Activated naive CD8-positive, alpha-beta T cell treated with anti-CD3 and anti-CD28 coated beads, Interleukin-2, amount 50 U/mL, for 16 hours (primary cell): Measurements from ENCODE around the gene OR4F15.
"Not testable (repeated sequence)": the region's sequence is repeated elsewhere in the genome, so short reads cannot be mapped to it uniquely, and the experiment has no call there.

Experiments used
- DNase-seq: peaks from one replicate; pipeline ENCODE4 v3.0.0-alpha.2; 2020; ENCODE audit warnings: low read depth, low spot score

OR4F15 gene, protein sequence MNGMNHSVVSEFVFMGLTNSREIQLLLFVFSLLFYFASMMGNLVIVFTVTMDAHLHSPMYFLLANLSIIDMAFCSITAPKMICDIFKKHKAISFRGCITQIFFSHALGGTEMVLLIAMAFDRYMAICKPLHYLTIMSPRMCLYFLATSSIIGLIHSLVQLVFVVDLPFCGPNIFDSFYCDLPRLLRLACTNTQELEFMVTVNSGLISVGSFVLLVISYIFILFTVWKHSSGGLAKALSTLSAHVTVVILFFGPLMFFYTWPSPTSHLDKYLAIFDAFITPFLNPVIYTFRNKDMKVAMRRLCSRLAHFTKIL

DNA sequence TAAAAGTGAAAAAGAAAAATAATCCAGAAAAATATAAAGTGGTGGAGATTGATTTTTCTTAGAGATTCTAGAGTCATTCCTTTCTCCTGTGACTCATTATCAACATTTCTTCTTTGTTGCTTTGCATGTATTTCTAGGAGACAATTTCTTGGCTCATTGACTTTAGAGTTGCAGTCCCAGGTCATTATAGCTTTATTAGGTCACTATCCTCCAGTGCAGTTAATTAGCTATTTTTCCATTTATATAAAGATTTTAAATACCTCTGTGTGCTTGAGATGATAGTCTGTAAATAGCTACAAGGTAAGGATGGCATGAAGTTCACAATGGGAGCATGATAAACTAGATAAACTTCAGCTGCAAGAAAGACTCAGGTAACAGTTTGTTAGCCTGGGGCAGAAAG is at the start of gene OR4F15:
OR4F15 (plus strand) TSS at position 301 of the 400 bp plus-strand sequence. CDS start 5,985 bp downstream, outside the sequence.
- DNase-seq, result no peak

DNA sequence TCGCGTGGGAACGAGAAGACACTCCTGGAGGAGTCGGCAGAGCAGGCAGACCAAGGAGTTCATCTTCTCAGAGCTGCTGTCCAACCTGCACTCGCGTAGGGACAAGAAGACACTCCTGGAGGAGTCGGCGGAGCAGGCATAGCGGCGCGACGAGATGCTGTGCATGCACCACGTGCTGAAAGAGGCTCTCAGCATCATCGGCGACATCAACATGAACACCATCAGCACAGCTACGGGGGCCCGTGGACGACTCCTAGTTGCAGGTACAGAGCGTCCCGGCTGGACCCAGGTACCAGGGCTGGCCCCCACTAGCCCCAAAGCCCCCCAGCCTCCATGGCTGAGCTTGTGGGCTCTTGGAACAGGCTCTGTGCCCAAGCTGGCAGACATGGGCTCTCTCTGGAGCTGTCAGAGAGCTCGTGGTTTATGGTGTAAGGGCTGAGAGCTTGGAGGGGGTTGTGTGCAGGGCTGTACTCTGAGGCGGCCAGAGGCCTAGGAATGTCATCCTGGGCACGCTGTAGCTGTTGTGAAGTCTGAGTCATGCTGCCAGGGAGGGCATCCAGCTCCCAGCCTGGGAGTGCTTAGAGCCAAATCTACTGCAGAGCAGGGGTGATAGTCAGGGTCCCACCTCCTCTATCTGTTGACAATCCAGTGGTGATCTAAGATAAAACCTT is 47.2 kb upstream of the OR4F15 start:
- not testable (repeated sequence) for DNase-seq

DNA sequence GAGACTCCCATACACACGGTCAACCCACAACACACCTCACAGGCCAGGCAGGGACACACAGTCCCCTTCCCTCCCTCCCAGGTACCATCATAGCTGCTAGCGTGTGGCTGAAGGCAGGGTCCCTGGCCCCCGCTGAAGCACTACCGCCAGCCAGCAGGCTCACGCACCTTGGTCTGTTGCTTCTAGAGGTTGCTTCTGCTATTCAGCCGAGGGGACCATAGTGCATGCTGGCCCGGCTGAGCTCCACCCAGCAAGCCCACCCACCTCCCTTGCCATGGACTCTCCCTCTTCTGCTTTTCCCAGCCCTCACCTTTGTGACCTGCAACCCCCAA is 46.7 kb upstream of the OR4F15 start:
- not testable (repeated sequence) for DNase-seq

DNA sequence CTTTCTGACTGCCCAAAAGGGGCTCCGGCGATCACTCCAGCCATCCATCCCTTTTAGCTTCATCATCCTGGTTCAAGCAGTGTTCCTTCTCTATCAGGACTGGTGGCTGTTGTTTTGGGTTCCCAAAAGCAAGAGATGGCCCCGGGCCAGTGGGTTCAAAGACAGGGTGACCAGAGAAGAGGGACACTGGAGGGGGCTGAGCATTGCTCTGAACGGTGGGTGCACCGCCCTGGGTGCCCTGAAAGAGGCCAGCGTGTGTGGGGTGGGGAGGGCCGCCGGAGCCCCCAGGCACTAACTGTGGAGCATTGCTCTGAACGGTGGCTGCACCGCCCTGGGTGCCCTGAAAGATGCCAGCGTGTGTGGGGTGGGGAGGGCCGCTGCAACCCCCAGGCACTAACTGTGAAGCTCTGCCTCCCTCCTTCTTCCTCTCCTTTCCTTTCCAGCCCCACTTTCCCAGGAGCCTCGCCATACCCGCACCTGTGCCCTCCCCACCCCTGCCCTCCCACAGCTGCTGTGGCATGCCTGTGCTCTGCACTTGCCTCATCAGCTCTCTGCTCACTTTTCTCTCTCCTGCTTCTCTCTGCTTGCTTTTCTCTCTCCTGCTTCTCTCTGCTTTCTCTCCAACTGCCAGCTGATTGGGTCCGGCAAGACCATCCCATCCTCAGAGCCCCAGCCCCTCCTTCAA is 46.1 kb upstream of the OR4F15 start:
- DNase-seq, result no peak

DNA sequence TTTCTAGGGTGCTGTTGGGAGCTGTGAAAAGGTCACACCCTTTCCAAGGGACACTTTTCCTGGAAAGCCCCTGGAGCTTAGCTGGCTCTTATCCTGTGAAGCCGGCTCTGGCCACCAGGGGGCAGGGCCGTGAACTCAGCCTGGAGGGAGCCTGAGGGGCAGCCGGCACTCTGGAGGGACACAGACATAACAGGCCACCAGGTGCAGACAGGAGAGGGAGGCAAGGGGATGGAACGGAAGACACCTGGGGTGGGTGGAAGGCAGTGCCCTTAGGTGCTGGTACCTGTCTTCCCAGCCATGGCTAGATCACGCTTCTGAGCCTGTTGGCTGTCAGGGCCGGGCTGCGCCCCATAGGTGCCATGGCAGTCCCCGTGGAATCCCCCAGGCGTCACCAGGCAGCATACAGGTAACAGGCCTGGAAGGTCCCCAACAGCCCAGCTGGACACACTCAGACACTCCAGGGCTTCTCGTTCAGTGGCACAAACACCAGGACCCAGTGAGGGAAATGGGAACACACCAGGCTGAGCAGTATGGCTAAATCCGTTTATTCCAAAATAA is 44.8 kb upstream of the OR4F15 start:
- not testable (repeated sequence) for DNase-seq

GRCh38 chr15:101772921-101773320 is 39.1 kb upstream of the OR4F15 start:
- no peak for DNase-seq

- DNase-seq, result no peak
Measured at GRCh38 chr15:101773496-101774100, 38.4 kb upstream of the OR4F15 start.

DNA sequence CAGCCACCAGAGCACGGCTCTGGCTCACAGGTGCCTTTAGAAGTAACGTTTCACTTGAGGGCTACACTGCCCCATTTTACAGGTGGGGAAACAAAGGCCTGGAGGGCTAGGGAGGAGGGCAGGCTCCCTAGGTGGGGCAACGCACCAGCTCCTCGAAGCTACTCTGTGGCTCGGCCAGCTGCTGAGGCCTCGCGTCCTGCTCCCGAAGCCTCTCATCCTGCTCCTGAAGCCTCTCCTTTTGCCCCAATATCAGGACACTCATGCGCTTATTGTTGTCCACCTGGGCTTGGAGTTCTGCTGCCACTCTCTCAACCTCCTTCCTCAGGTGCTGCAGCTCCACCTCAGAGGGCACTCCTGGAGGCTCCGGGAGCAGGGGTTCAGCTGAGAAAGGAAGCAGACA is 36.9 kb upstream of the OR4F15 start:
- no peak for DNase-seq

- DNase-seq, result not testable (repeated sequence)
Measured at GRCh38 chr15:101778576-101778975, 33.4 kb upstream of the OR4F15 start.

DNA sequence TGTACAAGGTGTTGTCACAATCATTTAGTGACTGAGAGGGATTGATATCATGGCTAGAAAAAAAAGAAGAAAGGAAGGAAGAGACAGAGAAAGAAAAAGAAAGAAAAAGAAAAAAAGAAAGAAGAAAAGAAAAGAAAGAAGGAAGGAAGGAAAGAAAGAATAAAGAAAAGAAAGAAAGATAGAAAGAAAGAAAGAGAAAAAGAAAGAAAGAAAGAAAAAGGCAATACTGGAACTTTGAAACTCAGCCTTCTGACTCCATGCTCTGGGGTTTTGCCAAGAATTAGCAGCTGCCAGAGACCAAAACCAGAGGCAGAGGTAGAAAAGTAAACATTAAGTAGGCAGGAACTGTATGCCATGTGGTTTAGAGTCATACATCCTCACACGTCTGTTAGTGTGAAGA is 31.8 kb upstream of the OR4F15 start:
- DNase-seq, result not testable (repeated sequence)

- no peak for DNase-seq
Measured at GRCh38 chr15:101781928-101782327, 30.1 kb upstream of the OR4F15 start.

DNA sequence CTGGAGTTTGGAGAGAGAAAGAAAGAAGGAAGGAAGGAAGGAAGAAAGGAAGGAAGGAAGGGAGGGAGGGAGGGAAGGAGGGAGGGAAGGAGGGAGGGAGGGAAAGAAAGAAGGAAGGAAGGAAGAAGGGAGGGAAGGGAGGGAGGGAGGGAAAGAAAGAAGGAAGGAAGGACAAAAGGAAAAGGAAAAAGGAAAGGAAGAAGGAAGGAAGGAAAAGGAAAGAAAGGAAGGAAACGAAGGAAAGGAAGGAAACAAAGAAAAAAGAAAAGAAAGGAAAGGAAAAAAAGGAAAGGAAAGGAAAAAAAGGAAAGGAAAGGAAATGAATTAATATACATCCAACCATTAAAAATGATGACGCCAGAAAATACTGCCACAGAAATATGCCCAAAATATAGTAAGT is 27.4 kb upstream of the OR4F15 start:
- no peak for DNase-seq

GRCh38 chr15:101786422-101786821 is 25.6 kb upstream of the OR4F15 start:
- not testable (repeated sequence) for DNase-seq

DNA sequence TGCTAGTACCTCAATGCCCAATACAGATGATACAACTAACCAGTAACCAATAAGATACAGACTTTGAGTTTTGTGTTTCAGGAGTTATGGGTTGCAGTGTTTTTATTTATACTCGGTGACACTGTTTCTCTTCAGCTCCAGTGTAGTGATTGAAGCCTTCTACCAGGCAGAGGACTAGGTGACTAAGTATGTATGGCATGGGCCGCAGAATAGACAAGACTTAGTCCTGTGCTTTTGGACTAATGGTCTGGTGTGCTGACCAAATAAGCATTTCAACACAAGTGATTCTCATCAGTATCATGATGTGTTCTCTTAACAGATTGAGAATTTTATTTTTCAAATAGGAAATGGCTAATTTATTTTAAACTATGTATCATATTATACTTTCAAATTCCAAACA is 24.0 kb upstream of the OR4F15 start:
- not testable (repeated sequence) for DNase-seq

DNA sequence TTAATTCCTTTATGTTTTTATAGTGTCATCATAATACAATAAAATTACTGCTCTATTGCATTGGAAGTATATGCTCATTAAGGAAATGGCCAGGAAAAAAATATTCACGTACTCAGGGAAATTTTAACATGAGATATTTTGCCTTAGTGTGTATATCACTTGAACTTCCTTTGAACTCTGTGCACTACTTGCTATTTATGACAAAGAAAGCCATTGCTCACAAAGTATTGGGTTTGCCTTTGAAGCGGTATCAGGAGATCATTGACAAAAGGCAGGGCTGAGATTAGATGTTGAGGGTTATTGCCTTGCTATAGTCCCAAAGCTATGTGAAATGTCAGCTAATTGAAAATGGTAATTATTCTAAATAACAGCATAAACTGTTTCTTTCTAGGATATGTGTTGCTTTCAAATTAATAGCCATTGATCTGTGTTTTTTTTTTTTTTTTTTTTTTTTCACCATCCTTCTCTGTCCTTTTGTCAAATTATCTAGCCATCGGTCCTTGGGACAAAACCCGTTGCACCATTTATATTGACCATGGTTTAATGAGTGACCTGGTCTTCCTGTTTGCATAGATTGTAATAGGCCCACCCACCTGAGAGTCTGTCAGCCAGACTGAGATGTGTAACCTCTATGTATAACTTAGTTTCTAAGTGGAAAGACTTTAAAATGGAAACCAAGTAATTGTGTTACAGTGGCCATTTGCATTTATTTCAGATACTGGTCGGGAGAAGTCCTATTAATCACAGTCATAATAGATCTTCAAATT is 23.3 kb upstream of the OR4F15 start:
- not testable (repeated sequence) for DNase-seq

- DNase-seq, result not testable (repeated sequence)
Measured at GRCh38 chr15:101790748-101791147, 21.3 kb upstream of the OR4F15 start.

GRCh38 chr15:101793981-101794380 is 18.0 kb upstream of the OR4F15 start:
- not testable (repeated sequence) for DNase-seq

DNA sequence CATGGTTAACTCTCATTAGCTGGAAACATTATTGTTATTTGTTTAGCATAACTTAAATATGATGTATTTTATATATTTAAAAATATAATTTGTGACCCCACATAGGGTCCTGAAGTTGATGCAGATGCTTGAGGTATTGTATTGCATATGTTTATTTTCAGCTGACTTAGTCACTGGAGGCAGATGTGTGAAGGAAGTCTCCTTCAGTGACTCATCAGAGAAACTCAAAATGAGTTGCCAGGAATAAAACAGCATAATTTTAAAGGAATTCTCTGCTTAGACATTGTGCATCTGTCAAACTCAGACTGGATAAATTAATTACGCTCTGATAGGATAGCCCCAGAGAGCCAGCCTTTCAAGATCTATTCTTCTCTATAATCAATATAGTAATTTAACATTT is 16.5 kb upstream of the OR4F15 start:
- no peak for DNase-seq

- DNase-seq, result no peak
Measured at GRCh38 chr15:101799665-101800064, 12.3 kb upstream of the OR4F15 start.

DNA sequence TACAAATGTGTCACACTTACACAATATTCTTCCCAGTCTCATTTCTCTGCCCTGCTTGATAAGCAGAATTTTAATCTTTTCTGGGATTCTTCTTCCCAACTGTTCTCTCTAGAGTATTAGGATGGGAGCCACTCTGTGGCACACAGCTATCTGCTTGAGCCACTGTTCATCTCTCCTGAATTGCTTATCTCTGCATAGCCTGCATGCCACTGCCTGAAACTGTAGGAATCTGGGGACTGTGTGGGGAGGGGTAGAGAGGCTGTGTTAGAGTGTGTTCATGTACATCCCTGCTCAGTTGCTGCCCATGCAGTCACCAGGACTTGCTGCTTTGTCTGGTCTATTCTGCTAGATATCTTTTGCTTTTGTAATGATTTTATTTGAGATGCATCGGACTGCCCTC is 11.0 kb upstream of the OR4F15 start:
- no peak for DNase-seq

GRCh38 chr15:101803209-101803608 is 8.8 kb upstream of the OR4F15 start, which contains the start of gene OR4F6:
Gene OR4F6 (plus strand): TSS chr15:101803509. CDS start chr15:101805720, 2,211 bp downstream.
- DNase-seq, result no peak
